Skin epidermis (tissue), 12 donors: ENCODE results near the gene SUDS3.

Experiments
- H3K27ac ChIP-seq, 21 experiments: fragments of 200-600 bp; sonication (generic) in 11 of 21; one replicate each; pipeline ENCODE4 v1.5.0; 2020; ENCODE audit warnings: mild to moderate bottlenecking in 3 of 21, inconsistent platforms in 2 of 21, moderate library complexity in 2 of 21
- H3K4me3 ChIP-seq, 7 experiments: fragments of 200-600 bp; sonication (generic) in 2 of 7; one replicate each; pipeline ENCODE4 v1.5.0; 2020; ENCODE audit warnings: inconsistent platforms in 2 of 7, mild to moderate bottlenecking in 2 of 7, moderate library complexity in 1 of 7

SUDS3 gene

GRCh38 chr12:118430516-118430915 is 54.2 kb downstream of the SUDS3 start:
- Histone ChIP-seq H3K4me3 (no peak overlapping the region), H3K27ac (no peak overlapping the region)

GRCh38 chr12:118432812-118433545 is 56.6 kb downstream of the SUDS3 start:
- H3K27ac ChIP-seq: no peak overlapping the region
- H3K4me3 ChIP-seq: no peak overlapping the region

GRCh38 chr12:118436002-118436730 is 59.8 kb downstream of the SUDS3 start:
- H3K4me3 ChIP-seq: no peak overlapping the region
- no peak overlapping the region for H3K27ac ChIP-seq

GRCh38 chr12:118436986-118437385 is 60.6 kb downstream of the SUDS3 start:
- H3K4me3 ChIP-seq: no peak overlapping the region
- no peak overlapping the region for H3K27ac ChIP-seq

- H3K27ac ChIP-seq: no peak overlapping the region
- no peak overlapping the region for H3K4me3 ChIP-seq
These were observed 62.7 kb downstream of the SUDS3 start for GRCh38 chr12:118439068-118439467.

GRCh38 chr12:118446247-118446646 is 69.9 kb downstream of the SUDS3 start:
- Histone ChIP-seq H3K4me3 (no peak overlapping the region), H3K27ac (no peak overlapping the region)

GRCh38 chr12:118447181-118447580 is 70.8 kb downstream of the SUDS3 start:
- Histone ChIP-seq H3K27ac (no peak overlapping the region), H3K4me3 (no peak overlapping the region)

GRCh38 chr12:118448341-118448740 is 72.0 kb downstream of the SUDS3 start:
- Histone ChIP-seq H3K27ac (no peak overlapping the region), H3K4me3 (no peak overlapping the region)

- Histone ChIP-seq H3K4me3 (no peak overlapping the region), H3K27ac (no peak overlapping the region)
These were observed 79.0 kb downstream of the SUDS3 start for GRCh38 chr12:118455327-118455726.

- Histone ChIP-seq H3K27ac (no peak overlapping the region), H3K4me3 (no peak overlapping the region)
These were observed 80.4 kb downstream of the SUDS3 start for GRCh38 chr12:118456741-118457140.

GRCh38 chr12:118459110-118459509 is 82.8 kb downstream of the SUDS3 start:
- no peak overlapping the region for H3K27ac ChIP-seq

GRCh38 chr12:118463677-118464076 is 87.3 kb downstream of the SUDS3 start:
- Histone ChIP-seq H3K27ac (no peak overlapping the region), H3K4me3 (no peak overlapping the region)

More at GRCh38 chr12:118459110-118459509, 82.8 kb downstream of the SUDS3 start:
- no peak overlapping the region for H3K4me3 ChIP-seq

- no peak overlapping the region for H3K4me3 ChIP-seq
- H3K27ac ChIP-seq: no peak overlapping the region
These were observed 89.4 kb downstream of the SUDS3 start for GRCh38 chr12:118465706-118466105.
